Lower leg skin (tissue), 4 donors: Measurements from ENCODE around the gene SAMD4B. TPM values are rescaled to one million over a fixed set of nuclear protein-coding genes. Genes with fewer than 3 reads are reported as not detected.
"Not testable (repeated sequence)": the region's sequence is repeated elsewhere in the genome, so short reads cannot be mapped to it uniquely, and the experiment has no call there.

ENCODE experiments used
- DNase-seq, 2 donors: peaks; one replicate each; pipeline ENCODE4 v3.0.0-alpha.2; 2019; ENCODE audit warnings: low spot score in 2 of 2
- H3K4me3 ChIP-seq: fragments of 200-600 bp; sonication (generic); 2 replicates; pipeline ENCODE4 v1.5.1; 2017; ENCODE audit warnings: mild to moderate bottlenecking, low read depth; ENCODE audit not compliant: poor library complexity, severe bottlenecking
- CTCF ChIP-seq, 3 donors: fragments of 450-650 bp; IDR thresholded peaks; one replicate each; pipeline ENCODE4 v1.5.1; 2016; ENCODE audit warnings: antibody characterized with exemption in 3 of 3, mild to moderate bottlenecking in 3 of 3, moderate library complexity in 2 of 3
- POLR2A ChIP-seq, 2 donors: fragments of 450-650 bp; IDR thresholded peaks; one replicate each; pipeline ENCODE4 v1.6.1; 2016 to 2017; ENCODE audit warnings: antibody characterized with exemption in 2 of 2, mild to moderate bottlenecking in 1 of 2, moderate library complexity in 1 of 2
- WGBS, 2 donors: methylation state at CpG; one replicate each; pipeline ENCODE4 v1.1.5; 2018; 5-methylcytosine and 5-hydroxymethylcytosine counted together
- intact Hi-C: fragments of 100-400 bp; cut with DNase I; formaldehyde crosslinking; loops from one replicate; pipeline ENCODE4 v1.15.0; 2023; ENCODE audit warnings: low total_unique reads
- total RNA-seq, 4 donors: library from RNA; depleted of rRNA; stranded (reverse); fragments of >200 nt; gene quantifications; one replicate each; pipeline ENCODE4 v1.1.0, GENCODE V29; 2016

The SAMD4B gene
- total RNA-seq, 4 donors from 2014 or later, result 102 to 132 (median 118) TPM

GRCh38 chr19:39327363-39328045 is 14.7 kb upstream of the SAMD4B start:
- no peak overlapping the region for H3K4me3 ChIP-seq
- DNase-seq, result no peak
- intact Hi-C loops, result loop anchor here (5.0 kb wide), 2 partner anchors 210 to 365 kb away; no protein-coding TSS in a partner anchor
- TF ChIP-seq POLR2A (IDR thresholded peaks at IDR 0.05) (no peak), CTCF (IDR thresholded peaks at IDR 0.05) (no peak)
- 67% methylated on average over 16 of the region's 16 CpGs for WGBS, 2 donors

- no peak overlapping the region for H3K4me3 ChIP-seq
- intact Hi-C loops, result loop anchor here (5.0 kb wide), 2 partner anchors 211 to 366 kb away; no protein-coding TSS in a partner anchor
- DNase-seq, result peak; percentile 74 to 97
- 22 to 27% methylated on average over 17 of the region's 17 CpGs for WGBS, 2 donors
- TF ChIP-seq POLR2A (IDR thresholded peaks at IDR 0.05) (no peak), CTCF (IDR thresholded peaks at IDR 0.05) (peak in 1 of 3 donors; percentile 82)
Observed at GRCh38 chr19:39328046-39328705, 14.0 kb upstream of the SAMD4B start.

GRCh38 chr19:39329948-39330347 is 12.3 kb upstream of the SAMD4B start:
- H3K4me3 ChIP-seq, result no peak overlapping the region
- no peak for DNase-seq
- intact Hi-C loops, result loop anchor here (5.0 kb wide), 2 partner anchors 213 to 368 kb away; no protein-coding TSS in a partner anchor
- TF ChIP-seq CTCF (IDR thresholded peaks at IDR 0.05) (no peak), POLR2A (IDR thresholded peaks at IDR 0.05) (no peak)
- WGBS, 2 donors, result 88 to 89% methylated on average over 7 of the region's 7 CpGs

- H3K4me3 ChIP-seq, result no peak overlapping the region
- TF ChIP-seq CTCF (IDR thresholded peaks at IDR 0.05) (no peak), POLR2A (IDR thresholded peaks at IDR 0.05) (no peak)
- intact Hi-C loops, result no loop called here
- 91% methylated on average over 7 of the region's 7 CpGs for WGBS, 2 donors
- no peak for DNase-seq
Observed at GRCh38 chr19:39332293-39332692, 9.9 kb upstream of the SAMD4B start.

- DNase-seq, H3K4me3 ChIP-seq, intact Hi-C loops: not testable (repeated sequence)
- WGBS, 2 donors, result 71 to 86% methylated on average over 6 of the region's 6 CpGs
Observed at GRCh38 chr19:39332738-39333137, 9.5 kb upstream of the SAMD4B start.

- no peak for DNase-seq
- no peak overlapping the region for H3K4me3 ChIP-seq
- intact Hi-C loops, result no loop called here
- TF ChIP-seq POLR2A (IDR thresholded peaks at IDR 0.05) (no peak), CTCF (IDR thresholded peaks at IDR 0.05) (no peak)
- WGBS, 2 donors, result 86 to 95% methylated on average over 6 of the region's 6 CpGs
Observed at GRCh38 chr19:39333507-39333906, 8.7 kb upstream of the SAMD4B start.
